Stimulated activated CD4-positive, alpha-beta T cell treated with anti-CD3 and anti-CD28 coated beads, Interleukin-4, amount 100 ng/mL, for 48 hours (primary cell): Measurements from ENCODE around the gene NT5DC3.

Experiments
- DNase-seq, 2 donors: peaks; one replicate each; pipeline ENCODE4 v3.0.0-alpha.2; 2020; ENCODE audit warnings: low read depth in 2 of 2

NT5DC3 gene

DNA sequence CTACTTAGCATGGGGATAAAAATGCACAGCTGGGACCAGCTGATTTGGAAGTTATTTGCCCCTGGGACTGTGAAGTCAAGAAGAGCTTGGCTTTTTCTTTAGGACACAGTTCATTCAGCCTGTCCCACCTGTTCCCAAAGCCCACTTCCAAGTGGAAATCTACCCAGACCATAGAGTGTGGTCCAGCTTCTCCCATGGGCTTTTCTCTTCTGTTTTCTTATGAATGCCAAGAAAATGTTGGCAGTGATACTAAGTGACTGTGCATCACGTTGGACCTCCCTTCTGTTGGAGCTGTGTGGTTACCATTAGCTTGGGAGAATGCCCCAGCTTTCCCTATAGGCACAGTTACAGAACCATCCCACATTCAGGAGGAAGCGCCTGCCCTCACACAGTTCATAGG is 89.4 kb downstream of the NT5DC3 start:
- no peak for DNase-seq

DNA sequence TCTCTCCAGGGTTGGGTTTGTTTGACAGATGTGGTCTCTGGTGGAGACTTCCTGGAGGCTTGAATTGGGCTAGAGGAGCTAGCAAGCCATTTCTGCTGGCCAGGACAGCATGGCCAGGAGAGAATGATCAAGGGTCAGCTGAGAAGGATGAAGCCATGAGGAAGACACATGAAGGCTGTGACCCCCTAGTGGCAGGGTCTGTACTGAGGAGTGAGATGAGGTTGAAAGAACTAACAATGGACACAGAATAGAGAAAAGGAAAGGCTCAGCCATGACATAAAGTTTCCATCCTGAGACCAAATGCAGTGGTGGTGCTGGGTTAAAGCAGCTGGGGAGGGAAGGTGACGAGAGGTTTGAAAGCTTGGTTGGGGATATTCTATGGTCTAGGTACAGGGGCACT is 89.9 kb downstream of the NT5DC3 start:
- DNase-seq, result no peak

DNA sequence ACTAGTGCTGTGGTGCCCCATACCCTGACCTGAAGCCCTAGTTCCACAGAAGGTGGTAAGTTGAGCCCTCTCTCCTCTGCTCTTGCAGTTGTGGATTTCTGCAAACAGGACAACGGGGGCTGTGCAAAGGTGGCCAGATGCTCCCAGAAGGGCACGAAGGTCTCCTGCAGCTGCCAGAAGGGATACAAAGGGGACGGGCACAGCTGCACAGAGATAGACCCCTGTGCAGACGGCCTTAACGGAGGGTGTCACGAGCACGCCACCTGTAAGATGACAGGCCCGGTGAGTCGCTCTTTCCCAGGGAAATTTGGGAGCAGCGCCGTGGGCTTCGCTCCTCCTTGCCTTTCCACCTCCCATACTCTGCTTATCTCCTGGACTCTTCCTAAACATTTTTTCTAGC is 92.2 kb downstream of the NT5DC3 start:
- no peak for DNase-seq

DNA sequence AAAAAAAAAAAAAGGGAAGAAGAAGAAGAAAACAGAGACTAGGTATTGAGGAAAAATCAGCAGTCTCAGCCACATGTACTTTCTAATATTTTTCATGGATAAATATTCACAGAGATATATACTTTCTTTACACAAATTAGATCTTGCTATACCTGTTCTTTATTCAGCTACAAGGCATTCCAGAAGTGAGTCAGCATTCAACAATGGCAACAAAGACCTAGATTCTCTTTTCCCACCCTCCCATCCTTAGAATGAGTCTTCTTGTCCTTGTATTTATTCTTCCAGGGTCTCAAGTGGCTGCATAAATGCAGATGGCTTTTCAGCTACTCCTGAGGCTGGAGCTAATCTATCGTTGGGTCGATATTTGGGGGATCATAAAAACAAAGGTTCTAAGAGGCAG is 93.0 kb downstream of the NT5DC3 start:
- DNase-seq, result no peak

DNA sequence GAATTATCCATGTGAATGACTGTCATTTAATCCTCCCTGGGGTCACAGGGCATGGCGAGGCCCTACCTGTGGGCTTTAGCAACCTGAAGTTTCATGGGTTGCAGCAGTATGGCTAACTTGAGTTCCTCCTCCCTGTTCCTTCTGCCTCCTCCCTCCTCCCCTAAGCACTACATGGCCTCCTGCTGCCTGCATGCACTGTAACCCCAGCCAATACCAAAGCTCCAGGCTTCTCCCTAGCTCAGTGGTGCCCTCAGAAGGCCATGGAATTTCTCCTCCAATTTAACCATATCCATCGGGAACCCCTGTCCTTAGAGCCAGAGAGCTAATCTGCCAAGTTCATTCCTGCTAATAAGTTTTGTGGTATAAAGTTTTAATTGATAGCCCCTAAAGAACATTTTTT is 95.1 kb downstream of the NT5DC3 start:
- no peak for DNase-seq

DNA sequence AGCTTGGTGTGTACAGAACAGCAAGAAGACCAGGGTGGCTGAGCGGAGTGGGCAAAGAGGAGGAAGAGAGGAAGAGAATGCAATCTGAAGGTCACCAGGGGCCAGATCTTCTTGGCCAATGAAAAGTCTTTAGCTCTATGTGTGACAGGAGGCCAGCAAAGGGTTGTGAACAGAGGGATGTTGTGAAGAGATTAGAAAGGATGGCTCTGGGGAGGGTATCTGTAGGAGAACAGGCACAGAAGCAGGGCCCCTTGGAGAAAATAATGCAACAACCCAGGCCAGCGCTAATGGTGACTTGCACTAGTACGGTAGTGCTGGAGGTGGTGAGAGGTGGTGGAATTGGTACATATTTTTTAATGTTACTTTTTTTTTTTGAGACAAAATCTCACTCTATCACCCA is 97.2 kb downstream of the NT5DC3 start:
- DNase-seq, result no peak

DNA sequence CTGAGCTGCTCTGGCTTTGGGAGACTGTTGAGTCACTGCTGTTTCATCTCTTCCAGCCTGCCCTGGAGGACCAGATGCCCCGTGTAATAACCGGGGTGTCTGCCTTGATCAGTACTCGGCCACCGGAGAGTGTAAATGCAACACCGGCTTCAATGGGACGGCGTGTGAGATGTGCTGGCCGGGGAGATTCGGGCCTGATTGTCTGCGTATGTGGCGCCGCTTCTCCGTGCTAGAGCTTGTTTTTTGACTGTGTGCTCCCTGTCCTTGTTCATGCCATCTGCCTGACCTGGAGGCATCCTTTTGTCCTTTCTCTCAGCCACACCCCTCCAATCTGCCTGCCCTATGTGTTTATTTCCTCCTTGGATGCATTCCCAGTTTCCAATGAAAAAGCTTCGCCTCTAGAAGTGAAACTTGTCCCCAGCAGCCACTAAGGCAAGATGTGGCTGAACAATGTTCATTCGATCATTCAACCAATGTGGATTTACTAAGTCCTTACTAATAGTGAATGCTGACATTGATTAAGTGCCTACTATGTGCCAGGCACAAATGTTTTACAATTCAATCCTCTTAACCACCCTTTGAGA is 98.6 kb downstream of the NT5DC3 start:
- DNase-seq, result no peak

DNA sequence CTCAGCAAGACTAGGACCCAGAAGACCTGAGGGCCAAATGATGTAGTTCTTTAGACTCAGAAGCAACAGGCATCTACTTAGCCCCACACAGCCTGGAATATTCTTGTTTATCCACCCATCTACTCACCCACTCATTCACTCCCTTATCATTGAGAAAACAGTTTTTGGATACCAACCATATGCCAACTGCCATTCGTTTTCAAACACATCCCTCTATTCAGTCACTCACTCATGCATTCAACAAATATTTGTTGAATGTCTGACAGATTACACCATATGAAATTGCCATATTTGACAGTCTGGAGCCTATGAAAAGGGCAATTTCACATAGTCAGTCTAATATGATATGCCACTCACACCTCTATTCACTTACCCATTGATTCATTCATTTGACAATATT is 103.2 kb downstream of the NT5DC3 start:
- no peak for DNase-seq

DNA sequence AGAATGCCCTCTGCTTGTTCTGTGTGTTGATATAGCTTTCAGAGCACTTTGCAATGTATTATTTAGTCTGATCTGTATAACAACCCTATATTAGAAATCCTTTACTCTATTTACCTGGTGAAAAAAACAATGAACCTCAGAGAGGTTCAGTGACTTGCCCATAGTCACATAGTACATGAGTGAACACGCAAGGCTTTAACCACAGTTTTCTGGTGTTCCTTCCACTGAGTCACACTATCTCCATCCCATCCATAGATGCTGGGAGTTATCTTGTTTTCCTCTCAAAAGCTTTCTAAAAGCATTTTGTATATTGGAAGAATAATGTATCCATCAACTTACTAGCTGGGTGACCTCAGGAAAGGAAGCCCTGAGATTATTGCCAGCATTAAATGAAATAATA is 104.5 kb downstream of the NT5DC3 start:
- DNase-seq, result no peak

DNA sequence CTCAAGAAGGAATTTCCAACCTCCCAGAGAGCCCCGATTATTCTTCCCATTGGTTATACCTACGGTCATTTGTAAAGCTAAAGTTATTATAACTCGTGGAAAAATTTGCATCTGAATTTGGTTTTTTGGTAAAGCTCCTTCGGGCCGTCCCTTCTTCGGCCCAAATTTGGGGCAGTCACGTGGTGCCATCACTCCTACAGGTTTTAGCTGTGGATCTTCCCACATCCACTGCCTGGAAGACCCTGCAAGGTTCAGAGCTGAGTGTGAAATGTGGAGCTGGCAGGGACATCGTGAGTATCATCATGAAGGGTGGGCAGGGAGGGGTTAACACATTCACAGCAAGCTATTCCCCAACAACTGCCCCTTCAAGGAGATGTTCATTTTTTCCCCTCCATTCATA is 105.7 kb downstream of the NT5DC3 start:
- DNase-seq, result no peak

DNA sequence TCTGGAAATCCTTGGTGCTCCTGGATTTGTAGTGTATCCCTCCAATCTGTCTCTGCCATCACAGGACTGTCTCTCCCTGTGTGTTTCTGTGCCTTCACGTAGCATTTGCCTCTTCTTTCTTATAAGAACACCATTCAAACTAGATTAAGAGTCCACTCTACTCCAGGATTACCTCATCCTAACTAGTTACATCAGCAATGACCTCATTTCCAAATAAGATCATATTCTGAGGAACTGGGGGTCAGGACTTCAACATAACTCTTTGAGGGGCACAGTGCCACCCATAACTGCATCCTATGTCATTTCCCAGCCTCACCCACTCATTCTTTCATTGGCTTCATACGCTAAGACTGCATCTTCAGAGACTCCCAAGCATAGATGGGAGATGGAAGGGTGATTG is 106.2 kb downstream of the NT5DC3 start:
- DNase-seq, result no peak

DNA sequence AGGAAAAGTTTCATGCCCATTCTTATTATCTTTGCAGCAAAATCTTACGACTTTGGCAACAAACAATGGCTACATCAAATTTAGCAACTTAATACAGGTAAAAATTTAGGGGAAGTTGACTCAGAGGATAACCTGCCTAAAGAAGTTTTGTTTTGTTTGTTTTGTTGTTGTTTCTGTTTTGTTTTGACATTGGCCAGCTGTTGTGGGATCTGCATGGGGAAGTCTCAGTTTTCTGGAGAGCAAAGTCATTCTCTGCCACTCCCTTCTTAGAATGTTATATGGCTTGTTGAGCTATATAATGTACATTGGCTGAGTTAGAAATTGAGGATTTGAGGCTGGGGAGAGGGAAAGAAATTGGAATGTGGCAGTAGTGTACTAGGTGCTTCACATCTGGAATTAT is 109.5 kb downstream of the NT5DC3 start:
- DNase-seq, result no peak

DNA sequence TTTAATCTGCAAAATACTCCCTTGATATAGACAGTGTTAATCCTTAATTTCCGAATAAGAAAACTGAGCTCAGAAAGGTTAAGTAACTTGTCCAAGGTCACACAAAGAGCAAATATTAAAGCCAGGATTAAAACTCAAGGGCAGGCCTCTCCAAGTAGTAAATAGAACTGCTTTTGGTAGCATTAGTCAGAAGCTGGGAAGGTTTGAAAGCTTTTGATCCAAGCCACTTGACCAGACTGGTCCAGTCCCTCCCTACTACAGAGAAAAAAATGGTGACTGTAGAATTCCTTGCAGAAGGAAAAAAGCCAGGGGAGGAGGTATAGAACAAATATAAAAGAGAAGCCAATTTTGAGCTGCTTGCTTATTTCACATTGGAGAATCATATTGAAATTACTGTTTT is 111.5 kb downstream of the NT5DC3 start:
- no peak for DNase-seq

DNA sequence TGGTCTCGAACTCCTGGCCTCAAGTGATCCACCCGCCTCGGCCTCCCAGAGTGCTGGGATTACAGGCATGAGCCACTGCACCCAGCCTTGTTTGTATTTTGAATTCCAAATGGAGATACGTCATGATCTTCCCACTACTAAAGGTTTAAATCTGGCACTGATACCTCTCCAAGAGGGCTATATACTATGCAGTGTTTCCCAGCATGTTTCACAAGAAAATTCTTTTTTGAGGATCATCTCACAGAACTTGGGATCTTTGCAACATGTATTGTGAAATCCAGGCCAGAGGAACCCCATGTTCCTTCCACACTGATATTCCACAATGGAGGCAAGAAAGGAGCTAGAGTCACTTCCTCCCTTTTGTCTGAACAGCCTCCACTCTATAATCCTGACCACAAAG is 112.7 kb downstream of the NT5DC3 start:
- DNase-seq, result no peak

DNA sequence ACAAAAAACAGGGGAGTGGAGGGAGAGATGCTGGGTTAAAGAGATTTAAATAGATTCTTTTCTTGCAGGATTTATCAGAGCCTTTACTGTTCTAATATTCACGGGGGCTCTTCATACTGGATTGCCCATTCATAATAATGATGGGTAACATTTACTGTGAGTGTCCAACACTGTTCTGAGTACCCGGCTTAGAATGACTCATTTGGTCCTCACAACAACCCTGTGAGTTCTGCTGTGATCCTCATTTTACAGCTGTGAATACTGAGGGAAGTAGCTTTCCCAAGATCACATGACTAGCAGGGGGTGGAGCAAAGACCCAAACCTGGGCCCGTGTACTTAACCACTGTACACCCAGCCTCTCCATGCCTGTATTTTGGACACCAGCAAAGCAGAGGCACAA is 113.4 kb downstream of the NT5DC3 start:
- DNase-seq, result no peak

DNA sequence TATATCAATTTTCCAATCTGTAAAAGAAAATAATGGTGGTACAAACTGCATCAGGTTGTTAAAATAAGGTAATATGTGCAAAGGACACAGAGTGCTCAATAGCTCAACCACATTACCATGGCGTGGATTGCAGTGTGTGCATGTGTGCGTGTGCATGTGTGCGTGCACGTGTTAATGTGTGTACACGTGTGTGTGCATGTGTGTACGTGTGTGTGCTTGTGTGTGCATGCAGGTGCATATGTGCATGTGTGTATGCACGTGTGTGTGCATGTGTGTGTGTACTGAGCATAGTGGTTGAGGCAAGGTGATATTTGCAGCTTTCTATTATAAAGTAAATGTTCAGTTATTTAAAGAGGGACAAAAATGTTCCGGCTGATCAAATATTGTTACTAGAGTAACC is 115.6 kb downstream of the NT5DC3 start:
- no peak for DNase-seq
